Measurements from ENCODE around the gene ZNF526. TPM values are rescaled to one million over a fixed set of nuclear protein-coding genes. Genes with fewer than 3 reads are reported as not detected.

Gene ZNF526
- total and polyA plus RNA-seq, 3 donors from 2014 or later = 10.1 to 12.2 (median 10.1) TPM

GRCh38 chr19:42268142-42268703 is 48.1 kb downstream of the ZNF526 start:
- peak; percentile 100 for DNase-seq
- Histone ChIP-seq H3K4me3 (peak overlapping the region; percentile 68 to 77), H3K9me3 (no peaks in the 10 kb centered on the region), H3K27ac (peak overlapping the region; percentile 98), H3K27me3 (no peaks in the 10 kb centered on the region), H3K4me1 (peaks cover 19% of the 10 kb centered on the region), H3K36me3 (ENCODE audit: low read depth, missing control alignments) (no peaks in the 10 kb centered on the region)
- WGBS, 2 donors = 0 to 1% methylated on average over 25 to 46 of the region's 46 CpGs
- peak; percentile 90 for TF ChIP-seq POLR2A (IDR thresholded peaks at IDR 0.05)
- TF ChIP-seq CTCF (IDR thresholded peaks at IDR 0.05) = no peak
- intact Hi-C loops (cut with DNase I; ENCODE audit: low total_unique reads) = no loop called here

GRCh38 chr19:42268704-42269477 is 48.8 kb downstream of the ZNF526 start, which contains the start of gene CIC:
Gene CIC (plus strand): TSS chr19:42269252. CDS start chr19:42271784, 2,532 bp downstream.
- Histone ChIP-seq H3K4me3 (peak within 1 kb of the TSS; percentile 68 to 84), H3K27me3 (no peaks in the 10 kb centered on the region), H3K36me3 (ENCODE audit: low read depth, missing control alignments) (no peaks in the 10 kb centered on the region), H3K27ac (peak within 1 kb of the TSS; percentile 98), H3K9me3 (no peaks in the 10 kb centered on the region), H3K4me1 (peaks cover 19% of the 10 kb centered on the region)
- 1% methylated on average over 44 to 52 of the region's 52 CpGs for WGBS, 2 donors
- intact Hi-C loops (cut with DNase I; ENCODE audit: low total_unique reads) = no loop called here
- peak; percentile 100 for DNase-seq
- no peak for TF ChIP-seq CTCF (IDR thresholded peaks at IDR 0.05)
- TF ChIP-seq POLR2A (IDR thresholded peaks at IDR 0.05) = no peak

DNA sequence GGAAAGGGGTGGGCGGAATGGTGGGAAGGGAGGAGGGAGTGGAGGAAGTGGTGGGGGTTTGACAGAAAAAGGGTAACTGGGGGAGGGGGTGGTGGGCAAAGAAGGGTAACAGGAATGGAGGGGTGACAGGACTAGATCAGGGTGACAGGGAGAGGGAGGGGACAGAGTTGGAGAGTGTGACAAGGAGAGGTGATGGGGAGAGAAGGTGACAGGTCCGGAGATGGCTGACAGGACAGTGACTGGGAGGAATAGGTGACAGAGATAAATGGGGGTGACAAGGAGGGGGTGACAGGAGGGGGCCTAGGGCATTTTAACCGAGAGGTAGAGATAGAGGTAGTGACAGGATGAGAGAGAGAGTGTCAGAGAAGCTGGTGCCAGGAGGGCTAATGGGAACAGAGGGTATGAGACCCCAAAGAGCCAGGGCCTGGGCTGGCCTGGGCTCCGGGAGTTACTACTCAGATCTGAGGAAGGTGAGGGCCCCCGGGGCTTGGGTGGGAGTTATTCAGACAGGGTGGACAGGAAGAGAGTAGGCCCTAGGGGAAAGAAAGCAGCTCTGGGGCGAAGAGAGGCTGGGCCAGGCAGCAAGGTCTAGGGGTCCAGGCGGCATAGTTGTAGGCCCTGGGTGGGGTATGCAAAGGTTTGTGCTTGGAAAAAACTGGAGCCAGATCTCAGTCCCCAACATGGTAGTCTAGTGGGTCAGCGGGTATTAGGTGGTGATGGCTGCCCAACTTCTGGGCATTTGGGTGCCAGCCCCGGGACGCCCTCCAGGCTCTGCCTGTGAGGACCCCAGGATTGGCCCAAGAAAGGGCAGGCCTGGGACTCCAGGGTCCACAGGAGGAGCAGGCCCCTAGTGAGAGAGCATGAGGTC is 49.6 kb downstream of the ZNF526 start:
- 33 to 38% methylated on average over 10 of the region's 10 CpGs for WGBS, 2 donors
- Histone ChIP-seq H3K4me3 (peak overlapping the region; percentile 68 to 84), H3K9me3 (no peaks in the 10 kb centered on the region), H3K36me3 (ENCODE audit: low read depth, missing control alignments) (no peaks in the 10 kb centered on the region), H3K27ac (peak overlapping the region; percentile 91), H3K4me1 (peaks cover 19% of the 10 kb centered on the region), H3K27me3 (no peaks in the 10 kb centered on the region)
- DNase-seq = no peak
- intact Hi-C loops (cut with DNase I; ENCODE audit: low total_unique reads) = no loop called here
- TF ChIP-seq CTCF (IDR thresholded peaks at IDR 0.05) = no peak
- no peak for TF ChIP-seq POLR2A (IDR thresholded peaks at IDR 0.05)

- H3K27me3 ChIP-seq = no peaks in the 10 kb centered on the region
- H3K27ac ChIP-seq = peak overlapping the region; percentile 91
- no peaks in the 10 kb centered on the region for H3K36me3 ChIP-seq (ENCODE audit: low read depth, missing control alignments)
- TF ChIP-seq POLR2A (IDR thresholded peaks at IDR 0.05) (no peak), CTCF (IDR thresholded peaks at IDR 0.05) (no peak)
- H3K4me3 ChIP-seq = peak overlapping the region in 1 of 2 donors; percentile 84
- DNase-seq = peak; percentile 50
- peaks cover 19% of the 10 kb centered on the region for H3K4me1 ChIP-seq
- no peaks in the 10 kb centered on the region for H3K9me3 ChIP-seq
- WGBS, 2 donors = 44 to 60% methylated on average over 6 to 18 of the region's 18 CpGs
- intact Hi-C loops (cut with DNase I; ENCODE audit: low total_unique reads) = no loop called here
Observed at GRCh38 chr19:42270346-42271044, 50.4 kb downstream of the ZNF526 start.
